Ascending aorta (tissue), 2 donors: Measurements from ENCODE around the gene ITIH1. TPM values are rescaled to one million over a fixed set of nuclear protein-coding genes. Genes with fewer than 3 reads are reported as not detected.

Source experiments
- DNase-seq, 2 donors: peaks; one replicate each; pipeline ENCODE4 v3.0.0-alpha.2; 2019; ENCODE audit warnings: low spot score in 2 of 2
- H3K27ac ChIP-seq, 2 donors: fragments of 200-600 bp; sonication (generic); one replicate each; pipeline ENCODE4 v1.5.1; 2016 to 2017; ENCODE audit warnings: mild to moderate bottlenecking in 1 of 2
- H3K27me3 ChIP-seq: fragments of 200-600 bp; sonication (generic); one replicate; pipeline ENCODE4 v1.5.1; 2017
- H3K36me3 ChIP-seq, 2 donors: fragments of 200-600 bp; sonication (generic); one replicate each; pipeline ENCODE4 v1.5.1; 2016
- H3K4me1 ChIP-seq, 2 donors: fragments of 200-600 bp; sonication (generic); one replicate each; pipeline ENCODE4 v1.5.1; 2016 to 2017; ENCODE audit warnings: mild to moderate bottlenecking in 1 of 2
- H3K4me3 ChIP-seq, 2 donors: fragments of 200-600 bp; sonication (generic); one replicate each; pipeline ENCODE4 v1.5.1; 2016 to 2017; ENCODE audit warnings: mild to moderate bottlenecking in 1 of 2
- H3K9me3 ChIP-seq, 2 donors: fragments of 200-600 bp; sonication (generic); one replicate each; pipeline ENCODE4 v1.5.1; 2016
- intact Hi-C: fragments of 100-400 bp; cut with DNase I; formaldehyde crosslinking; loops from one replicate; pipeline ENCODE4 v1.15.1; 2023
- total RNA-seq: library from RNA; depleted of rRNA; stranded (reverse); fragments of >200 nt; gene quantifications from one replicate; pipeline ENCODE4 v1.1.0, GENCODE V29; 2016
- TF ChIP-seq, protein P1 (sequence below), 3 experiments: fragments of 200-600 bp in 2 of 3; fragments of 450-650 bp in 1 of 3; sonication (generic) in 2 of 3; IDR thresholded peaks; one replicate each; pipeline ENCODE4 v1.5.1; 2016 to 2019; ENCODE audit warnings: antibody characterized with exemption in 3 of 3, mild to moderate bottlenecking in 1 of 3, moderate library complexity in 1 of 3

ITIH1 gene
- total RNA-seq, 1 donor from 2014 or later, result 2.0 TPM

DNA sequence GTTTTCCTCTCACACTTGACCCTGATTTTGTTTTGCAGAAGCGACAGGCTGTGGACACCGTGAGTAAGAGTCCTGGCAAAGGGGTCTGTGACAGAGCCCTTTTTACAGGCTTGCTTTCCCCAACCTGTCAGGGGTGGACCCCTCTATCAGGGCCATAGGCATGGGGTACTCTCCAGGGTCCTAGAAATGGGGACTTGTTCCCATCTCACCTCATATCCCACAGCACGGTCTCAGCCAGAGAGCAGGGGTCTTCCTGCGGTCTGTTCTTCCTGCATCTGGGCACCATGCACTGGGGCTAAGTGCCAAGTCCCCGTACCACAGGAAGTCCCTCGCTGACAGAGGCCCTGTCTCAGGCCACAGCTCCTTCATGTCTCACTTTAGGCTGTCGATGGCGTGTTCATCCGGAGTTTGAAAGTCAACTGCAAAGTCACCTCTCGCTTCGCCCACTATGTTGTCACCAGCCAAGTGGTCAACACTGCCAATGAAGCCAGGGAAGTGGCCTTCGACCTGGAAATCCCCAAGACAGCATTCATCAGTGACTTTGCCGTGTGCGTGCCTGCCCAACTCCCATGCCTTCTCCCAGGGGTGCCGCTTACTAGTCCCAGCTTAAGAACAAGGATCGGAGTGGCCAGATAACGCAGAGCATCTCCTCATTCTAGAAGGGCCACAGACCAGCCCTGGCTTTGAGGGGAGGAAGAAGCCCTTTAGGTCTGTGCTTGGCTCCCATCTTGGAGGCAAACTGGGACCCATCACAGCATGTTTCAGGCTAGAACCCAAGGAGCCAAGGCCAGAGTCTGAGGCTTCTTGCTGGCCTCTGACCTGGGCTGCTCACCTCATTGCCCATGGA is 783 bp downstream of the ITIH1 start:
- Histone ChIP-seq H3K27ac (no peak overlapping the region), H3K27me3 (no peaks in the 10 kb centered on the region), H3K36me3 (no peaks in the 10 kb centered on the region), H3K4me3 (no peak overlapping the region), H3K9me3 (no peaks in the 10 kb centered on the region), H3K4me1 (no peaks in the 10 kb centered on the region)
- intact Hi-C loops, result no loop called here
- peak in 1 of 2 donors; percentile 60 for DNase-seq
- TF ChIP-seq, protein P1, sequence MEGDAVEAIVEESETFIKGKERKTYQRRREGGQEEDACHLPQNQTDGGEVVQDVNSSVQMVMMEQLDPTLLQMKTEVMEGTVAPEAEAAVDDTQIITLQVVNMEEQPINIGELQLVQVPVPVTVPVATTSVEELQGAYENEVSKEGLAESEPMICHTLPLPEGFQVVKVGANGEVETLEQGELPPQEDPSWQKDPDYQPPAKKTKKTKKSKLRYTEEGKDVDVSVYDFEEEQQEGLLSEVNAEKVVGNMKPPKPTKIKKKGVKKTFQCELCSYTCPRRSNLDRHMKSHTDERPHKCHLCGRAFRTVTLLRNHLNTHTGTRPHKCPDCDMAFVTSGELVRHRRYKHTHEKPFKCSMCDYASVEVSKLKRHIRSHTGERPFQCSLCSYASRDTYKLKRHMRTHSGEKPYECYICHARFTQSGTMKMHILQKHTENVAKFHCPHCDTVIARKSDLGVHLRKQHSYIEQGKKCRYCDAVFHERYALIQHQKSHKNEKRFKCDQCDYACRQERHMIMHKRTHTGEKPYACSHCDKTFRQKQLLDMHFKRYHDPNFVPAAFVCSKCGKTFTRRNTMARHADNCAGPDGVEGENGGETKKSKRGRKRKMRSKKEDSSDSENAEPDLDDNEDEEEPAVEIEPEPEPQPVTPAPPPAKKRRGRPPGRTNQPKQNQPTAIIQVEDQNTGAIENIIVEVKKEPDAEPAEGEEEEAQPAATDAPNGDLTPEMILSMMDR (IDR thresholded peaks at IDR 0.05), result no peak

DNA sequence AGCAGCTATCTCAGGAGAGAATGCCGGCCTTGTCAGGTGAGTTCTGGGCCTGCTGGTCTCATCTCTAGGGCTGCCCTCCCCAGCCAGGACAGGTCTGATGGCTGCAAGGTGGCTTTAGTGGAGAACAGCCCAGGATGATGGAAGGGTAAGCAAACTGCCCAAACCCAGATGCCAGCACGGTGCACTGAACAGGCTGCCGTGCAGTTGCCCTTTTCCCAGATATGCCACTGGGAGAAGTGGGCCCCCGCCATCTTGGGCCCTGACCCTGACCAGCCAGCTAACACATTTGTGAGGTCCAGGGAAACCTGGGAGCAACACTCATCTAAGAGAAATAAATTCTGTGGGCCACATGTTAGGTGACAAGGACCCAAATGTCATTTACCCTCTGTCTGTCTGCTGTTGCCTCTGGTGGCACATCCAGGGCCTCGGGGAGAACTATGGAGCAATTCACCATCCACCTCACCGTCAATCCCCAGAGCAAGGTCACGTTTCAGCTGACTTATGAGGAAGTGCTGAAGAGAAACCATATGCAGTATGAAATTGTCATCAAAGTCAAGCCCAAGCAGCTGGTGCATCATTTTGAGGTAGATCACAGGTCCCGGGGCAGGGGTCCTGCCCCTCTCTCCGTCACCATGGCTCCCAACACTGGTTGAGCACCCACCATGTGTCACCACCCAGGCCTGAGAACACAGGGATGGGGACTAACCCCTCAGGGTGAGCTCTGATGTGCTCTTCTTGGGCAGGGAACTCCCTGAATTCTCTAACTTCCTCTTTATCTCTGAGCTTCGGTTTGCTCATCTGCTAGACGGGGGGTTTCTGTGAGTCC is 1.8 kb downstream of the ITIH1 start:
- intact Hi-C loops, result no loop called here
- no peaks in the 10 kb centered on the region for H3K9me3 ChIP-seq
- DNase-seq, result peak in 1 of 2 donors; percentile 63
- TF ChIP-seq, protein P1 (IDR thresholded peaks at IDR 0.05), result no peak
- H3K27ac ChIP-seq, result no peak overlapping the region
- no peaks in the 10 kb centered on the region for H3K27me3 ChIP-seq
- no peaks in the 10 kb centered on the region for H3K4me1 ChIP-seq
- no peak overlapping the region for H3K4me3 ChIP-seq
- H3K36me3 ChIP-seq, result no peaks in the 10 kb centered on the region

DNA sequence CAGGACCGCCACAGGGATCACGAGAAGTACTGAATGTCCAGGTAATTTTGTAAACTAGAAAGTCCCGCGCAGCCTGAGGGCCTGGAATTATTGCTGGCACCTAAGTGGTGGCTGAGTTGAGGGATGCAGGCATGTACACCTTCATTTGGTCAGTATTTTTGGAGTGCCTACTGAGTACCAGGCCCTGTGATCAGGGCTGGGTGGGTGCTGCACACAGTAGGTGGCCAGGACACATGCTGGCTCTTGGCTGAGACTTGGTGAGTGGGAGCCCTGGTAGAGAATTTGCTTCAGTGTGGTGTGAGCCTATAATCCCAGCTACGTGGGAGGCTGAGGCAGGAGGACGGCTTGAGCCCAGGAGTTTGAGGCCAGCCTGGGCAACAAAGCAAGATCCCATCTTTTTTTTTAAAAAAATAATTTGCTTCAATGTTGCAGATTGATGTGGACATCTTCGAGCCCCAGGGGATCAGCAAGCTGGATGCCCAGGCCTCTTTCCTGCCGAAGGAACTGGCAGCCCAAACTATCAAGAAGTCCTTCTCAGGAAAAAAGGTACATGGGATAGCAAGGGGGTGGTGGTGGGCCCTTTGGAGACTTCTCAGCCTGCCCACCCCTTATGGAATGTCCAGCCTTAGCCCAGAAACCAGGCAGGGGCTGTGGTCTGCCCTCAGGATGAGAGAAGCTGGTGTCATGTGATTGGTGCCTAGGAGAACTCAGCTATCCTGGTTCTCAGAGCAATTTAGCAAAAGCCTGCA is 2.6 kb downstream of the ITIH1 start:
- no peak for DNase-seq
- Histone ChIP-seq H3K4me3 (no peak overlapping the region), H3K4me1 (no peaks in the 10 kb centered on the region), H3K36me3 (no peaks in the 10 kb centered on the region), H3K27ac (no peak overlapping the region), H3K27me3 (no peaks in the 10 kb centered on the region), H3K9me3 (no peaks in the 10 kb centered on the region)
- TF ChIP-seq, protein P1 (IDR thresholded peaks at IDR 0.05), result no peak
- intact Hi-C loops, result loop anchor here (5.0 kb wide), 1 partner anchor 152 kb away; no protein-coding TSS in a partner anchor

DNA sequence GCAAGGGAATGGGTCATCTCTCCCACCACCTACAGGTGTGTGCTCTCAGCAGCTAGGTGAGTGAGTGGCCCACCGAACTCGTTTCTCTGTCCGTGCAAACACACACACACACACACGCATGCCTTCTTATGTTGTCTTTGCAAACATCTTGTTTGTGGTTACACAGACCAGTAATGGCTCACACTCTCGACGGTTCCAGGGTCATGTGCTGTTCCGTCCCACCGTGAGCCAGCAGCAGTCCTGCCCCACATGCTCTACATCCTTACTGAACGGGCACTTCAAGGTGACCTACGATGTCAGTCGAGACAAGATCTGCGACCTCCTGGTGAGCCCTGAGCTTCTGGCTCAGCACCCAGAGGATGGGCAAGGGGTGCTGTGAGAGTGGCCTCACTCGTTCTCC is 4.3 kb downstream of the ITIH1 start:
- H3K27me3 ChIP-seq, result no peaks in the 10 kb centered on the region
- H3K4me1 ChIP-seq, result no peaks in the 10 kb centered on the region
- no peak overlapping the region for H3K27ac ChIP-seq
- TF ChIP-seq, protein P1 (IDR thresholded peaks at IDR 0.05), result no peak
- H3K36me3 ChIP-seq, result no peaks in the 10 kb centered on the region
- intact Hi-C loops, result loop anchor here (5.0 kb wide), 1 partner anchor 151 kb away; no protein-coding TSS in a partner anchor
- no peak overlapping the region for H3K4me3 ChIP-seq
- no peak for DNase-seq
- H3K9me3 ChIP-seq, result no peaks in the 10 kb centered on the region

DNA sequence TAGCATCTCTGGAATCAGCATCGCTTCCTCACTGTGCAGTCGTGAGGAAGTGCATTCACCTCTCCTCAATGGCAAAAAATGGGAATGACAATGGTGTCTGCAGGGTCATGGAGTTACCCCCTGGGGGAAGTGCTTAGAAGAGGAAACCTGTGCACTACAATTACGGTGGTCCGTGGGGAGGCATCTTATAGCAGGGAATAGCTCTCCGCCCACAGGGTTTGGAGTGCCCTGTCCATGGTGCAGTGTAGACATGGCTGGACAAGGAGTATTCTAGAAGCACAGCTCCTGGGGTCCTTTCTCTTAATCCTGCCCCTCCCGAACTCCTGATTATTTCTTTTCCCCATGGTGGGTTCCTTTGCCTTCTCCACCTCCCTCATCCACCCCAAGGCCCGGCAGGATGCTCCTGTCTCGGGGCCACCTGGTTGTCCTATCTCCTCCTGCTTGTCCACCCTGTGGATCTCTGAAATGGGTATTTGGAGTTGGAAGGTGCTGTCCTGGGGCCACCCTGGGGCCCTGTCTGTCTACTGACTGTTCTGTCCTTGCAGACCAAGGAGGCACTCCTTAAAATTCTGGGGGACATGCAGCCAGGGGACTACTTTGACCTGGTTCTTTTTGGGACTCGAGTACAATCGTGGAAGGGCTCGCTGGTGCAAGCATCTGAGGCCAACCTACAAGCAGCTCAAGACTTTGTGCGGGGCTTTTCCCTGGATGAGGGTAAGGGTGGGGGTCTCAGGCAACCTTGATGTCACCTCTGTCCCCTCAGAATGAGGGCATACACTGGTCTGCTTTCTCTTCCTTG is 5.2 kb downstream of the ITIH1 start:
- Histone ChIP-seq H3K36me3 (no peaks in the 10 kb centered on the region), H3K4me3 (no peak overlapping the region), H3K4me1 (no peaks in the 10 kb centered on the region), H3K27me3 (no peaks in the 10 kb centered on the region), H3K9me3 (no peaks in the 10 kb centered on the region), H3K27ac (no peak overlapping the region)
- TF ChIP-seq, protein P1 (IDR thresholded peaks at IDR 0.05), result no peak
- DNase-seq, result no peak
- intact Hi-C loops, result loop anchor here (5.0 kb wide), 1 partner anchor 150 kb away; no protein-coding TSS in a partner anchor
